Neural cell (in vitro differentiated cells): ENCODE measurements around the gene MGLL.

Source experiments
- EP300 ChIP-seq: fragments of 450-650 bp; conservative IDR thresholded peaks from 2 replicates; pipeline ENCODE4 v1.6.1; 2014; ENCODE audit warnings: antibody characterized with exemption, mild to moderate bottlenecking, moderate library complexity; ENCODE audit not compliant: poor library complexity, severe bottlenecking
- EZH2 ChIP-seq: fragments of 200-600, 300-800 bp; shearing (Covaris generic), sonication (generic); IDR thresholded peaks from 2 replicates; pipeline ENCODE4 v1.6.1; 2014; ENCODE audit warnings: antibody characterized with exemption, low read length, borderline replicate concordance, mild to moderate bottlenecking; ENCODE audit not compliant: insufficient read depth, poor library complexity, severe bottlenecking
- POLR2AphosphoS5 ChIP-seq: IDR thresholded peaks from 2 replicates; pipeline ENCODE4 v1.6.1; 2012
- TAF1 ChIP-seq: IDR thresholded peaks from 2 replicates; pipeline ENCODE4 v1.6.1; 2012; ENCODE audit warnings: low read depth
- TF ChIP-seq, protein P1 (sequence below): fragments of 450-650 bp; IDR thresholded peaks from 2 replicates; pipeline ENCODE4 v1.5.1; 2014; ENCODE audit warnings: antibody characterized with exemption, mild to moderate bottlenecking, moderate library complexity; ENCODE audit not compliant: poor library complexity, severe bottlenecking
- TF ChIP-seq, protein P2 (sequence below): IDR thresholded peaks from 2 replicates; pipeline ENCODE4 v1.6.1; 2012; ENCODE audit warnings: borderline replicate concordance

DNA sequence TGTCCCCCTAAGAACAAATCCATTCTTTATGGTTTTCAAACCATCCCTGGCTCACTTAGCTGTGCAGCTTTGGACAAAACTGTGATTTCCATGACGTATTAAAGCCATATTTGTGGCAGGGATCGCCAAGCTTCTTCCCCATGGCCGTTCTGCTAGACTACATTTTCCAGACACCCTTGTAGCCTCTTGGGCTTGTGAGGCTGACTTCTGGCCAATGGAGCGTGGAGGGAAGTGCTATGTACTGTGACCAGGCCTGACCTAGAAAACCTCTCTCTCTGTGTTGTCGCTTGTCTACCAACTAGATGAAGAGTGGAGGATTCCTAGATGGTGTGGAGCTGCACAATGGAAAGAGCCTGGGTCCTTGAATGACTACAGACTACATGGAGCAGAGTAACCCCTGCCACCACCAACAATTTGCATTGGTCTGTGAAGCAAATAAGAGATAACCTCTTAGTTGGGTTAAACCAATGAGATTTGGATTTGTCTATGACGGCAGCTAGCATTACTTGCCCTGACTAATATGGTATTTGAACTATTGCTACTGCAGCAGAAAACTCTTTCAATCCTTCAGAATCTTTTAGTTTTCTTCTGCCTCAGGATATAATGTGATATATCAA is 22.1 kb upstream of the MGLL start:
- TF ChIP-seq, protein P1, sequence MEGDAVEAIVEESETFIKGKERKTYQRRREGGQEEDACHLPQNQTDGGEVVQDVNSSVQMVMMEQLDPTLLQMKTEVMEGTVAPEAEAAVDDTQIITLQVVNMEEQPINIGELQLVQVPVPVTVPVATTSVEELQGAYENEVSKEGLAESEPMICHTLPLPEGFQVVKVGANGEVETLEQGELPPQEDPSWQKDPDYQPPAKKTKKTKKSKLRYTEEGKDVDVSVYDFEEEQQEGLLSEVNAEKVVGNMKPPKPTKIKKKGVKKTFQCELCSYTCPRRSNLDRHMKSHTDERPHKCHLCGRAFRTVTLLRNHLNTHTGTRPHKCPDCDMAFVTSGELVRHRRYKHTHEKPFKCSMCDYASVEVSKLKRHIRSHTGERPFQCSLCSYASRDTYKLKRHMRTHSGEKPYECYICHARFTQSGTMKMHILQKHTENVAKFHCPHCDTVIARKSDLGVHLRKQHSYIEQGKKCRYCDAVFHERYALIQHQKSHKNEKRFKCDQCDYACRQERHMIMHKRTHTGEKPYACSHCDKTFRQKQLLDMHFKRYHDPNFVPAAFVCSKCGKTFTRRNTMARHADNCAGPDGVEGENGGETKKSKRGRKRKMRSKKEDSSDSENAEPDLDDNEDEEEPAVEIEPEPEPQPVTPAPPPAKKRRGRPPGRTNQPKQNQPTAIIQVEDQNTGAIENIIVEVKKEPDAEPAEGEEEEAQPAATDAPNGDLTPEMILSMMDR: no peak
- no peak for TF ChIP-seq POLR2AphosphoS5
- TF ChIP-seq EP300: no peak
- TF ChIP-seq TAF1: no peak
- TF ChIP-seq EZH2: no peak
- TF ChIP-seq, protein P2, sequence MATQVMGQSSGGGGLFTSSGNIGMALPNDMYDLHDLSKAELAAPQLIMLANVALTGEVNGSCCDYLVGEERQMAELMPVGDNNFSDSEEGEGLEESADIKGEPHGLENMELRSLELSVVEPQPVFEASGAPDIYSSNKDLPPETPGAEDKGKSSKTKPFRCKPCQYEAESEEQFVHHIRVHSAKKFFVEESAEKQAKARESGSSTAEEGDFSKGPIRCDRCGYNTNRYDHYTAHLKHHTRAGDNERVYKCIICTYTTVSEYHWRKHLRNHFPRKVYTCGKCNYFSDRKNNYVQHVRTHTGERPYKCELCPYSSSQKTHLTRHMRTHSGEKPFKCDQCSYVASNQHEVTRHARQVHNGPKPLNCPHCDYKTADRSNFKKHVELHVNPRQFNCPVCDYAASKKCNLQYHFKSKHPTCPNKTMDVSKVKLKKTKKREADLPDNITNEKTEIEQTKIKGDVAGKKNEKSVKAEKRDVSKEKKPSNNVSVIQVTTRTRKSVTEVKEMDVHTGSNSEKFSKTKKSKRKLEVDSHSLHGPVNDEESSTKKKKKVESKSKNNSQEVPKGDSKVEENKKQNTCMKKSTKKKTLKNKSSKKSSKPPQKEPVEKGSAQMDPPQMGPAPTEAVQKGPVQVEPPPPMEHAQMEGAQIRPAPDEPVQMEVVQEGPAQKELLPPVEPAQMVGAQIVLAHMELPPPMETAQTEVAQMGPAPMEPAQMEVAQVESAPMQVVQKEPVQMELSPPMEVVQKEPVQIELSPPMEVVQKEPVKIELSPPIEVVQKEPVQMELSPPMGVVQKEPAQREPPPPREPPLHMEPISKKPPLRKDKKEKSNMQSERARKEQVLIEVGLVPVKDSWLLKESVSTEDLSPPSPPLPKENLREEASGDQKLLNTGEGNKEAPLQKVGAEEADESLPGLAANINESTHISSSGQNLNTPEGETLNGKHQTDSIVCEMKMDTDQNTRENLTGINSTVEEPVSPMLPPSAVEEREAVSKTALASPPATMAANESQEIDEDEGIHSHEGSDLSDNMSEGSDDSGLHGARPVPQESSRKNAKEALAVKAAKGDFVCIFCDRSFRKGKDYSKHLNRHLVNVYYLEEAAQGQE: no peak
